Stimulated activated CD4-positive, alpha-beta T cell treated with anti-CD3 and anti-CD28 coated beads, Interleukin-4, amount 100 ng/mL, for 4 hours (primary cell): Measurements from ENCODE around the gene PLEKHS1.

Experiments
- DNase-seq, 2 experiments: peaks; one replicate each; pipeline ENCODE4 v3.0.0-alpha.2; 2020

PLEKHS1 gene

DNA sequence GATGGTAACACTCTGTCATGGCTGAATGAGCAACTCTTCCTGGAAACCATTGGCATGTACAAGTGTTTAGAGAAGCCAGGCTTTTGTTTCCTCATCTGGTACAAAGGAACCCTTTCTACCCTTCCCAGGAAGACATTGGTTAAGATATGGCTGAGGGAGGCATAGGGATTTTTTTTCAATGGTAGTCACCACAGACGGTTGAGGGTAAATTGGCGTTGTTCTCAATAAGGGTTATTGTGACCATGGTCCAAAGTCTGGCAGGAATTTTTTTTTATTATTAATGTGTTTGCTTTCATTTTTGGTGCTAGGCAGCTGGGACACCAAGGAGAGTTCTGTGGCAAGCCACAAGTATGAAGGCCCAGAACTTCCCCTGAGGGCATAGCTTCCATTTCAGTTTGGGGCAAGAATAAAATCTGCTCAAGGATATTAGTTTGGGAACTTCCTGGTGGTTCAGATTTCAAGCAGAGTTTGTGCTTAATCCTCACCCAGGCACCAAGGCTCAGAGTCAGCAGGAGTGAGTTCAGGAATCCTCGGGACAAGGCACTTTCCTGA, at the start of gene PLEKHS1:
Gene PLEKHS1 (plus strand): TSS at position 502 of the 552 bp plus-strand sequence. CDS start 3,596 bp downstream, outside the sequence.
- no peak for DNase-seq

DNA sequence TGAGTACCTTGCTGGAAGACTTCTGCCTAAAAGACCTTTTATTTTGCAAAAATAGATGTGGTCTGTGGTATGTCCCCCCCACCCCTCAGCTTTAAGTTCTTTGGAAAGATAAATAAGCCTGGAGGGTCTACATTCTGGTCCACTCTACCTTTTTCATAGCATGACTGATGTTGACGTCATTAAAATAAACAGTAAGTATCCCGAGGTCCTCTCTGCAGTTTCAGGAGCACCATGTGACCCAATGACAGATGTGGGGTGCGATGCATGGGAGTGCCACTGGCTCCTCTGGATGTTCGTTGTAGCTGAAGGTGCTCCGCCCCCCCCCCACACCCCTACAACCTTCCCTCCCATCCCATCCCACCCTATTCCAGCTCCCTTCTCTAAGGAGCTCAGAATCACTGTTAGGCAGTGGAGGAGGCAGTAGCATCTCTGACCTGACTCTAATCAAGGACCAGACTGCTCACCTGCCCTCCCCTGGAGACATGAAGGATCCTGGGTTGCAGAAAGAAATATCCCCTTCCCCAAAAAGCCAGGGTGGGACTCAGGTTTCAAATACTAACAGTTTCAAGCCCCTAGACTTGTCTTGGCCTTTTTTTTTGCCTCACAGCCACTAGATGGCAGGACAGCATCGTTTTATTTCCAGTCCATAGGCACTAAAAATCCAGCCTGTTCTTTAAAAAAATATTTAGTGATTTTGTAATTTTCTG, 46.7 kb upstream of the PLEKHS1 start:
- no peak for DNase-seq

DNA sequence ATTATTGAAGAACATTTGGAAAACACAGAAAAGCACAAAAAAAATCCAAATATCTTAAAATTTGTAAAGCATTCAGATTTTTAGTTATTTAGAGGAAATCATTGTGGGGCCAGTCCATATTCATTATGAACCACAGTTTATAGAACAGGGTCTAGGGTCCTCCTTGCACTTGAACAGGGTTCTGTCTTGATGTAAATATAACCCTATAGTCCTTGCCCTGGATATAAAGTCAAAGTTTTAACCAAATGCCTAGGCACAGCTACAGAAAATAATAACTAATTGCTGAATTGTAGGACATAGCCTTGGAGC, 46.2 kb upstream of the PLEKHS1 start:
- DNase-seq = no peak

DNA sequence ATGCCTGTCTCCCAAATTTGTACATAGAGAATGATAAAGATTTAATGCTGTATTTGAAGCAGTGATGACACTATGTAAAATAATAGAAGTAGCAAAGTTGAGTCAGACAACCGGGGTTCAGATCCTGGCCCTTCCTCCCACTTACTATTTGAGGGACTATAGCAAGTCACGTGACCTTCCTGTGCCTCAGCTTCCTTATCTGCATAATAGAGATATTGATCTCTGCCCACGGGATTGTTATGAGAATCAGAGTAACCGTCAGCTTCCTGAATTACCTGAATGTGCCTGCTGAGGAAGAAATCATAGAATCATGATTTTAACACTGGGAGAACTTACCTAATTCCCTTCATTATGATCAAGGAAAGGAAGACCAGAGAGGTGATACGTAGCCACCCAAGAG, 44.9 kb upstream of the PLEKHS1 start:
- DNase-seq = no peak

DNA sequence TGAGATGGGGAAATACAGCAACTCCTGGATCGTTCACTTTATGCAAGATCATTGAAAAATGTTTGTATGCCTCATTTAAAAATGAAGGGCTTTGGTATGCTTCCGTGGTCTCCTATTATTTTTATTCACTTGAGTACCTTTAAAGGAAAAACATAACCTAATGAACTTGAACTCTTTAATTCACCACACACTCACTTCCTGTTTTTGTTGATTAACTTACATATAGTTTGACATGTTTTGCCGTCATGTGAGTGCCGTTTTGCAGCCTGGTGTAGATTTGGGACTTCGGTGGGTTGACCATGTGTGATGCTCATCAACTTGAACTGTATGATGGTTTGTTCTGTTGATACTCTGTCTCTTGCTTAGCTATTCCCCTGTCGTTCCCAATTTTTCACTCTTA, 42.8 kb upstream of the PLEKHS1 start:
- no peak for DNase-seq

DNA sequence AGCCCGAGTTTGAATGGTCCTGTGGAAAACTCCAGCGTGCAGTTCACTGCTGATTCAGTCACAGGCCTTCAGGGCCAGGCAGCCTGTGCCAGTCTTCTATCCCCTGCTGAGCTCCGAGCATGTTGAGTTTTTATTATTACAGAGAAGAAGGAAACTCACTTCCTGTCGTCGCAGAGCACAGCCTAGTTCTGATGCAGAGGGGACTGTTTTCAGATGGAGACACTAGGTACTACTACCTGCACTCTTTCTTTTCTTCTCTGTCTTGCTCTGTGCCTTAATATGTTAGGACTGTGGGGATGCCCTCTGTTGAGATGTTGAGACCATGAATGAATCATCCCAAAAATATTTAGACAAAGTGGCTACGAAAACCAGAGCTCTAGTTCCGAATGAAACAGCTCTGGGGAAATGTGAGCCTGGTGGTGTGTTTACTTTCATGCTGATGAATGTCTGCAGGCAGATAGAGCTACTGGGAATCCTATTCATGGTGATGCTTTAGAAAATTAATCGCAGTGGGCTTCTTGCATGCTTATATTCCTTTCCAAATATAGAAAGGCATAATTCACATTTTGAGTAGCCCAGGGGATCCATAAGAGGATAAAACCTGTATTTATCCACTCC, 42.2 kb upstream of the PLEKHS1 start:
- no peak for DNase-seq

DNA sequence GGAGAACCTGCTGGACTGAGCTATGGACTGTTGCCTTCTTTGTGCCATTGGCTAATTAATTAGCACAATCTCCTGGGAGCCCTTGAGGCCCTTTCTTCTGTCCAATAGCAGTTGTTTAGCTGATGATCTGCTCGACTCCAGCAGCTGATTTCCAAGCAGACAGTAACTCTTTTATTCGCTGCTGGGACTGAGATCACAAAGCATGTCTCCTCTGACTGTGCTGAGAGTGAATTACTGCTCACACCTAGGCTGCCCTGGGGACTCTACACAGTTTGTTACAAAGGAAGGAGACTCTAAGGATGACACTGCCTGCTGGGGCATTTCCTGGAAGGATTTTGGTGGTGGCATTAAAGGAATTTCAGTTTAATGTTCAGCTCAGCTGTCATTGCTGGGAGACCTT, 40.3 kb upstream of the PLEKHS1 start:
- DNase-seq = no peak

DNA sequence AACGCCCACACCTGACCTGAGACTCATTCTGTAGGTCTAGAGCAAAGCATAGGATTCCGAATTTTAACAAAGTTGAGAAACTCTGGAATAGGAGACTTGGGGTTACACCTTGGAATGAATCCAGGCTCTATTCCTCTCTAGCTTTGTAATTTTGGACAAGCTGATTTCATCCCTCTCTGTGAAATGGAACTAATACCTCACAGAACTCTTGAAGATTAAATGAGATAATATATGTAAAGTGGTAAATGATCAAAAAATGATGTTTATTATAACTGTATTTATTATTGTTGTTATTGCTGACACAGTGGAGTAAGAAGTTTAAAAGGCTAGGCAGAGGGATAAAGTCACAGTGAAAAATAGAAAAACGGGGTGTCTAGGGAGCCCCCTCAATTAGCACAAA, 39.5 kb upstream of the PLEKHS1 start:
- no peak for DNase-seq

DNA sequence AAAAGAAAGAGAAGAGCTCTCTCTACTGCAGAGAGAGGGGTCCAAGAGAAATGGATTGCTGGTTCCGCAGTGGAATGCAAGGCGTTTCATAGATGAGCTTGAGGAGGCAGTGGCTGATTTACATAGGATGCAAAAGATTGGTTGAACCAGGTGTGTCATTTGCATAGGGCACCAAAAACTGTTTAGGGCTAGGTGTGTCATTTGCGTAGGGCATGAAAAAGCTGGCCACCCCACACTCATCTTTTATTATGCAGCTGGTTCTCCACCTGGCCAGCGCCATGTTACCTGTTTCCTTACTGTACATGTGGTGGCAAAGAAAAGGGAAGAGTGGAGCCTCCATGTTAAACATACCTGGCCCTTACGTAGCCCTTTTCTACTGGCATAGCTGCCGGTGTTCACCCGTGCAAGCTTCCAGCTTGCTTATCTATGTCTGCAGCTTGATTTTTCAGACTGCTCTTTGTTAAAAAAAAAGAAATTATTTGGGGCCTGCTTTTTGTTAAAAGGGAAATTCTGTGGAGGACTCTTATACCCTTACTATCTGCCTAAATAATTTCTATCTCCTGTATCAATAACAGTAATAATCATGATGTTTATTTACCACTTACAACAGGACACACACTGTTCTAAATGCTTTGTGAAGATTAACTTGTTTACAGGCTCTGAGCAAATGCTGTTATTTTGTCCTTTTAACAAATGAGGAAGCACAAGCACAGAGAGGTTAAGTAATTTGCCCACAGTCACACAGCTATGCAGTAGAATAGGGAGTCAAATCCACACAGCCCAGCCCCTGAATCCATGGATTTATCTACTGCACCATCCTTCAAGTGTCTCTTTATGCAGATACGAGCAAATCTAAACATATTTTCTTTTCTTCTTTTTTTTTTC, 38.5 kb upstream of the PLEKHS1 start:
- DNase-seq = no peak

DNA sequence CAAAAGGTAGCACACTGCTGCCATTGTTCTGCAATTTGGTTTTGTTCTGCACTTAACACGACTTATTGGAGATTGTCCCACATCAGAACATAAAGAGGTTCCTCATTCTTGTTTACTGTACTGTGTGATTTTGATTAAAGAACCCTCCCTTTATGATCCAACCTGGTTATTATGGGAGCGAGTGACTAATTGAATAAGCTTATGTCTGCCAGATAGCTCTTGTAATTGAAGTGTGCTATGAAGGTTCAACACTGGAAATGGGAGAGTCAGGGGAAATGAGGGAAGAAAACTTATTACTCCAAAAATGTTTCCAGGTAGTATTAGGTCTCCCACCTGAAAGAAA, 37.9 kb upstream of the PLEKHS1 start:
- DNase-seq = no peak

DNA sequence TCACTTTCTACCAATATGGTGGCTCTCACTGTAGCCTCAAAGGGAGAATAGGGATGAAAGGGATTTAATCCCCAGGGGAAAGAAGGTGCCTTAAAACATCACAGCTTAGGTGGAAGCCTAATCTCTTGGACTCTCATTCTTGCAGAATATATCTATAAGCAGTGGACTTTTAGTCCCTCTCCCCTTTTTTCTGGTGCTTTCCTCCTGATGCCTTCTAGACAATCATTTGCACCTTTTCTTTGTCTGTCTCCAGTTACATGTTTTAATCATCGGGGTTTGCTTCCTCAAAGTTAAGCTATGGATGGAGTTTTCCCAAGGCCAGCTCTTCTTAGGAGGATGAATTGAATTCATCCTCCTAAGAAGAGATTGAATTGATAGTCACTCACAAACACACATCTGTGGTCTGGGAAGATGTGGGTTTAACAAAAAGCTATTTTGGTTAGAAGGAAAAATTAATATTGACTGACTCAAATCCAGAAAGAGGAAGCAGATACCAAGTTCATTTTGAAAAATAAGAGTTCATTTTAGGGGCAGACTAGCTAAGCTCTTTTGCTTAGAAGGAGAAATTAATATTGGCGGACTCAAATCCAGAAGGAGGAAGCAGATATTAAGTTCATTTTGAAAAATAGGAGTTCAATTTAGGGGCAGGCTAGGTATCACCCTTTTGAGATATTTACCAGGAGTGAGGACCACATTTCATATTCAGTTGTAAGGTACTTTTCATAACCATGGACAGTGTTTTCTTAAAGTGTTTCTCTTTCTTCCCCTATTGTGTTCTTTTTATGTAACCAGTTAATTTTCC, 35.2 kb upstream of the PLEKHS1 start:
- no peak for DNase-seq

DNA sequence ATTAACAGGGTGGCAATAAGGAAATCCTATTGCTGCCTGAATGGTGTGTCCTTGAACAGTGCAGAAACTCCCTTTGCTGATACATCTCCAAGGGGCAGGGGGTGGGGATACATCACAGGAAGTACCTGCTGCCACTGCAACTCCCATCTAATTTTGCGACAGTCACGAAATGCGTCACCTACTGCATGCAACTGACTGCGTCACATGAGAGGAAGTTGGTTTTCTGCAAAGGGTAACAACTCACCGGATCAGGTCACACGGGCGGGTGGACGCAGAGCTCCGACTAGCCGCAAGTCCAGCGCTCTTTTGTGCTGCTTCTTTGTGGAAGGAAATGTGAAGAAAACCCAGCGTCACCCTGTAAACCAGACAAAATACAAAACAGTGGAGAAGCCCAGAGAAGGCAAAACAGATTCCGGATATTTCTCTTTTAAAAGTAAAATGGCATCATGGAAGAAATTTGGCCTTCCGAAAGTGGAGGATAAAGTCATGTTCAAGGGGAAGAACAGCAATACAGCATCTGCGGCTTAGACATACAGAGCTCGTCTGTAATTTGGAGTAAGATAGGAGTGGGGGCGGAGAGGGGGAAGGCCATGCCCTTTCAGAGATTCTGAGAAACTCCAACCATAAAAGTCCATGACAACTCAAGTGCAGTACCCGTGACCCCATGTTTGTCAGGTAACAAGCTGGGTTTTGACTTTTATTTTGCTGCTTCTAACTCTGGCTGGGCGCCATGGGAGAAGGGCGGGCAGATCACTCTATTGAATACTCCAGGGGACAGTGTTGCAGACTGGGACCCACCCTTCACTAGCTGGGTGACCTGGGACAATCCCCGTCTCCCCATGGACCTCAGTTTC, 32.3 kb upstream of the PLEKHS1 start:
- no peak for DNase-seq

DNA sequence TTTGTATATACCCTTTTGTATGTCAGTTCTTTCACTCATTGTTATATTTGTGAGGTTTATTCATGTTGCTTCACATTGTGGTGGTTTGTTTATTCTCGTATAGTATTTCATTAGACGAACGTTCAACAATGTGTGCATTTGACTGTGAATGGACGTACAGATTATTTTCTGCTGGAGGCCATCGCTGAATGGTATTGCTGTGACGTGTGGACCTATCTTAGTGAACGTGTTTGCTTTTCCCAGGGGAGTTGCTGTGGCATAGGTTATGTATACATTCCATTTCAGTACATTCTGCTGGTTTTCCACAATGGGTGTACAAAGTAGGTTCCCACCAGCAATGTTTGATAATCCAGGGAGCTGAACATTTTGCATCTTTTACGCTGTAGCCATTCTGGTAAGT, 31.1 kb upstream of the PLEKHS1 start:
- DNase-seq = no peak

DNA sequence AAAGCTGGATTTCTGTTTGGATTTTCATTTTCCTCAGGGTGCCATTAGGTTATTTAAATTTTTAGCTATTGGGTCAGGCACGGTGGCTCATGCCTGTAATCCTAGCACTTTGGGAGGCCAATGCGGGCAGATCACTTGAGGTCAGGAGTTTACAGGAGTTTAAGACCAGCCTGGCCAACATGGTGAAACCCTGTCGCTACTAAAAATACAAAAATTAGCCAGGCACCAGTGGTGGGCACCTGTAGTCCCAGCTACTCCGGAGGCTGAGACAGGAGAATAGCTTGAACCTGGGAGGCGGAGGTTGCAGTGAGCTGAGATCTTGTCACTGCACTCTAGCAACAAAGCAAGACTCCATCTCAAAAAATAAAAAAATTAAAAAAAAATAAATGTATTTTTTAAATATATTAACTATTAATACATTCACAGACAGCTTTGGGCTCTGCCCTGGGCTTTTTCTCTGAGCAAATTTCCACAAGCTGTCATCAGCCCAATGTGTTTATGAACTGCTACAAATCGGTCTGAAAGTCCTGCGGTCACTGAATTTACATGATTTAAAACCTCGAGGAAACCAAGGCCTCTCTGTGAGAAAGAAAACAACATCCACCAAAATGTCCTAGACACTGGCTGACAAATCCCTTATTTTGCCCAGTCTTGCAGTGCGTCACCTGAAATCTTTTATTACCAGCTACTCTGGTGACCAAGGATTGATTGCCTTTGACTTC, 19.2 kb upstream of the PLEKHS1 start:
- no peak for DNase-seq

DNA sequence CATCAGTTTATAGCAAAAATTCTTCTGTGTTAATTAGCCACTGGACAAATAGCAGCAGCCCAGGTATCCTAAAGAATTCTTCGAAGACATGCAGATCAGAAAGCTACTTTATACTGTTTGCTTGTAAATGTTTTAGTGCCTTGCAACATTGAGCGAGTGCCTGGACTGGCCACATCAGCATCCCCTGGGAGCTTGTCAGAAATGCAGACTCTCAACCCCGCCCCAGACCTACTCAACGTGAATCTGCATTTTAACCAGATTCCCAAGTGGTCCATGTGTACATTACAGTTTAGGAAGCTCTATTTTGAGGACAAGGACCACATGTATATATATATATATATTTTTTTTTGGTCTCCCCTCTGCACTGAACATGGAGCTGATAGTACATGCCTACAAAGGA, 18.5 kb upstream of the PLEKHS1 start:
- DNase-seq = no peak

DNA sequence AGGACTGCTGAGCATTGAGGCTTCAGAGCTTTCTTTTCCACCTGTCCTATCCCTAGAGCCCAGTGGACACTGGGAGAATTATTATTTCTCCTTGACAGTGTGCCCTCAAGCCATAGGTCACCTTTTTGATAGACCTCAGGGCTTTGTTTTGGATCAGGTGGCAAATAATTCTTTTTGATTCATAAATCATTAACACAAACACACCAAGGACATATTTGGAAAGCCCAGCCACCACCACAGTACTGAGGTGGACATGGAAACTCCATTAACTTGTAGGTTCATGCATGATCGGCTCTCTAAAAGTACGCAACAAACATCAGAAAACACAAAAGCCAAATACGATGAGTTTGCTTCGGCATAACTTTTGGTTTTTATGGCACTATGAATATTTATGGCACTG, 17.8 kb upstream of the PLEKHS1 start:
- DNase-seq = no peak

DNA sequence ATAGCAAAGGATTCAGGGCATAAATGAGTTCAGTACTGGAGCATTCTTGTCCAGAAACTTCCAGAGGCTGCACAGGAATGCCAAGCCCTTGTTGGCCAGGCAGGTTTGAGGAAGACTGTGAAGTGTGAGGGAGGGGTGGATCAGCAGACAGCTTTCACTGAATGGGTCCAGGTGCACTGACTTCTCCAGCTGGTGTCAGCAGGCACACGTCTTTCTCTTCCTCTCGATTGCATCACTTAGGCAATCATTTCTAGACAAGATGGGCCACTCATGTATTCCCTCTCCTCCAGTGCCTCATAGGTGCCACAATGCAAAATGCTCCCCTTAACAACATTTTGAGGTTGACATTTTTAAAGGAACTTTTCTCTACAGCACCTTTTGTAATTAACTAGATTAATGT, 15.6 kb upstream of the PLEKHS1 start:
- DNase-seq = no peak

DNA sequence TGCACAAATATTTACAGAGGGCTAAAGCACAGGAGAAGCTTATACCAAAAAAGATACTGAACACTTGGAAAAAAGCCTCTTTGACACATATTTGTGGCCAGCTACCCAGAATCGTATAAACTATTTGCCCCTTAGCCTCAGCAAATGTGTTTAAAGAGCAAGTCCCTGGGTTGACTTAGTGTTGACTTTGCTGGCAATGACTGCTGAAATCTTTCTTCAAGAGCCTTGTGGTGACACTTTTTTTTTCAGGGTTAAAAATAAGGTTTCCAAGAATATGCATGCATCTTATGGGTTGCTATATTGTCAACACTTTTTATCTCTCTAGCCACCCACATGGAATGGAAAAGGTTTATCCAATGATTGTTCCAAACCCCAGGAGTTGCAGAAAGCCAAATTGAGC, 14.9 kb upstream of the PLEKHS1 start:
- DNase-seq = no peak

DNA sequence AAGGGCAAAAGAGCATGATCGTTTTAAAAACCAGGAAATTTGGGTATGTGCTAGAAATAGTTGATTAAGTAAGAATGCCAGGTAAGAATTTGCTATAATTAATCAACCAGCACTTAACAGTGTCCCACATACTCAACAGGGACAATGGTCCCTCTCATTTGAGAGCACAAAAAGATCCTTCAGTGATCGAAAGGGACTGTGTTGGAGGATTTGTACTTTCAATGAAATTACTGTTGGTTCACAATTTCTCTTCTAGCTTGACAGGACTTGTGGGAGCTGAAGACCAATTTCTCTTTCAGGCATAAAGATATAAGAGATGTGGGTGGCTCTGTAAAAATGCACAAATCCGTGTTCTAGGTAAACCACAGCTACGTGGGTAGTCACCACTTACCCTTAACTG, 12.5 kb upstream of the PLEKHS1 start:
- DNase-seq = no peak

DNA sequence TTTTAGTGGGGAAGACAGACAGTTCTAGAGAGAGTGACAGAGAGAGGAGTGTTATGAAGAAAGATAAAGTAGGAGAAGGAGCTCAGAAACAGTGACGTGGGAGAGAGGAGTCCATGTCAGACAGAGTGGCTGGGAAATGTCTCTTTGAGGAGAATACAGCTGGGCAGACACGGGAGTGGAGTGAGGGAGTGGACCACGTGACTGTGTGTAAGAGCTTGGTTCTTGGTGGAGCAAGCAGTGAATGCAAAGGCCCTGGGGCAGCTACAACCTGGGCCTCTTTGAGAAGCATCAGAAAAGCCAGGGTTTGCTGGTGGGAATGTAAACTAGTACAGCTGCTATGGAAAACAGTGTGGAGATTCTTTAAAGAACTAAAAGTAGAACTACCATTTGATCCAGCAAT, 11.9 kb upstream of the PLEKHS1 start:
- DNase-seq = no peak

DNA sequence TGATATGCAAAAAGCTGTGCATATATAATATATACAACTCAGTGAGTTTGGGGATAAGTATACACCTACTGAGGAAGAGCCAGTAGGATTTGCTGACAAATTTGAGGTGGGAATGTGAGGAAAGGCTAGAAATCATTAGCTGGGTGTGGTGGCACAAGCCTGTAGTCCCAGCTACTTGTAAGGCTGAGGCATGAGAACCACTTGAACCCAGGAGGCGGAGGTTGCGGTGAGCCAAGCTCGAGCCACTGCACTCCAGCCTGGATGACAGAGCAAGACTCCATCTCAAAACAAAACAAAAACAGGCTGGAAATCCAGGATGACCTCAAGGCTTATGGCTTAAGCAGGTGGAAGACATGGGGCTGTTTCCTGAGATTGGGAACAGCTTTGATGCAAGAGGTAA, 10.6 kb upstream of the PLEKHS1 start:
- no peak for DNase-seq
